Trophoblast cell (in vitro differentiated cells and primary cell): ENCODE results near the gene NRP2.

Source experiments
- DNase-seq, 2 donors: peaks; one replicate each; pipeline ENCODE4 v3.0.0-alpha.2; 2016
- H2AFZ ChIP-seq: 2 replicates; pipeline ENCODE4 v1.6.1; 2013; ENCODE audit warnings: low read length, moderate library complexity, mild to moderate bottlenecking; ENCODE audit not compliant: insufficient read depth, poor library complexity
- H2AK5ac ChIP-seq: 2 replicates; pipeline ENCODE4 v1.6.1; 2013; ENCODE audit warnings: mild to moderate bottlenecking, low read length
- H2BK120ac ChIP-seq: 2 replicates; pipeline ENCODE4 v1.6.1; 2013; ENCODE audit warnings: low read length, mild to moderate bottlenecking, moderate library complexity; ENCODE audit not compliant: insufficient read depth, poor library complexity
- H2BK12ac ChIP-seq: 2 replicates; pipeline ENCODE4 v1.6.1; 2013; ENCODE audit warnings: mild to moderate bottlenecking, low read length, moderate library complexity
- H2BK5ac ChIP-seq: 2 replicates; pipeline ENCODE4 v1.6.1; 2013; ENCODE audit warnings: low read length, low read depth, moderate library complexity, mild to moderate bottlenecking; ENCODE audit not compliant: poor library complexity
- H3K14ac ChIP-seq: 2 replicates; pipeline ENCODE4 v1.6.1; 2013; ENCODE audit warnings: mild to moderate bottlenecking, low read length
- H3K18ac ChIP-seq: 2 replicates; pipeline ENCODE4 v1.6.1; 2013; ENCODE audit warnings: mild to moderate bottlenecking, low read length
- H3K23ac ChIP-seq: 2 replicates; pipeline ENCODE4 v1.6.1; 2013; ENCODE audit warnings: low read length
- H3K27ac ChIP-seq: 2 replicates; pipeline ENCODE4 v1.5.1; 2013; ENCODE audit warnings: low read depth, mild to moderate bottlenecking, inconsistent platforms, low read length, moderate library complexity
- H3K27me3 ChIP-seq: 2 replicates; pipeline ENCODE4 v1.6.1; 2013; ENCODE audit warnings: inconsistent platforms, mild to moderate bottlenecking, low read length, moderate library complexity; ENCODE audit not compliant: insufficient read depth
- H3K36me3 ChIP-seq, 2 experiments: 1 replicate in 1 of 2; 2 replicates in 1 of 2; pipeline ENCODE4 v1.6.1; 2013; ENCODE audit warnings: low read length in 2 of 2, mild to moderate bottlenecking in 2 of 2, moderate library complexity in 1 of 2; ENCODE audit not compliant: insufficient read depth in 2 of 2, control insufficient read depth in 1 of 2
- H3K4ac ChIP-seq: 2 replicates; pipeline ENCODE4 v1.6.1; 2013; ENCODE audit warnings: low read depth, mild to moderate bottlenecking, low read length, moderate library complexity
- H3K4me1 ChIP-seq, 2 experiments: 1 replicate in 1 of 2; 2 replicates in 1 of 2; pipeline ENCODE4 v1.6.1; 2013; ENCODE audit warnings: low read length in 2 of 2, mild to moderate bottlenecking in 2 of 2, moderate library complexity in 1 of 2; ENCODE audit not compliant: insufficient read depth in 2 of 2, control insufficient read depth in 1 of 2
- H3K4me2 ChIP-seq: 2 replicates; pipeline ENCODE4 v1.6.1; 2013; ENCODE audit warnings: inconsistent platforms, mild to moderate bottlenecking, low read length, moderate library complexity
- H3K4me3 ChIP-seq: 2 replicates; pipeline ENCODE4 v1.5.1; 2013; ENCODE audit warnings: mild to moderate bottlenecking, low read depth, low read length, inconsistent platforms
- H3K79me1 ChIP-seq: one replicate; pipeline ENCODE4 v1.6.1; 2013; ENCODE audit warnings: low read length
- H3K79me2 ChIP-seq: 2 replicates; pipeline ENCODE4 v1.6.1; 2013; ENCODE audit warnings: low read length, mild to moderate bottlenecking; ENCODE audit not compliant: control insufficient read depth, insufficient read depth, poor library complexity
- H3K9ac ChIP-seq: 2 replicates; pipeline ENCODE4 v1.6.1; 2013; ENCODE audit warnings: mild to moderate bottlenecking, low read length
- H3K9me3 ChIP-seq: 2 replicates; pipeline ENCODE4 v1.6.1; 2013; ENCODE audit warnings: low read depth, mild to moderate bottlenecking, control low read depth, inconsistent platforms, low read length; ENCODE audit not compliant: insufficient read depth
- H4K12ac ChIP-seq: 2 replicates; pipeline ENCODE4 v1.6.1; 2013; ENCODE audit warnings: low read depth, mild to moderate bottlenecking, low read length, moderate library complexity
- H4K8ac ChIP-seq: 2 replicates; pipeline ENCODE4 v1.6.1; 2013; ENCODE audit warnings: low read depth, mild to moderate bottlenecking, low read length, moderate library complexity
- H4K91ac ChIP-seq: one replicate; pipeline ENCODE4 v1.6.1; 2013; ENCODE audit warnings: low read depth, mild to moderate bottlenecking, low read length, moderate library complexity
- WGBS: extraction: QIAGEN DNeasy Blood & Tissue Kit; methylation state at CpG from one replicate; pipeline ENCODE4 v1.1.7; 2013; ENCODE audit warnings: missing lambda C conversion rate; ENCODE audit not compliant: insufficient read length, insufficient coverage; ENCODE audit errors: extremely low coverage; 5-methylcytosine and 5-hydroxymethylcytosine counted together

Gene NRP2

DNA sequence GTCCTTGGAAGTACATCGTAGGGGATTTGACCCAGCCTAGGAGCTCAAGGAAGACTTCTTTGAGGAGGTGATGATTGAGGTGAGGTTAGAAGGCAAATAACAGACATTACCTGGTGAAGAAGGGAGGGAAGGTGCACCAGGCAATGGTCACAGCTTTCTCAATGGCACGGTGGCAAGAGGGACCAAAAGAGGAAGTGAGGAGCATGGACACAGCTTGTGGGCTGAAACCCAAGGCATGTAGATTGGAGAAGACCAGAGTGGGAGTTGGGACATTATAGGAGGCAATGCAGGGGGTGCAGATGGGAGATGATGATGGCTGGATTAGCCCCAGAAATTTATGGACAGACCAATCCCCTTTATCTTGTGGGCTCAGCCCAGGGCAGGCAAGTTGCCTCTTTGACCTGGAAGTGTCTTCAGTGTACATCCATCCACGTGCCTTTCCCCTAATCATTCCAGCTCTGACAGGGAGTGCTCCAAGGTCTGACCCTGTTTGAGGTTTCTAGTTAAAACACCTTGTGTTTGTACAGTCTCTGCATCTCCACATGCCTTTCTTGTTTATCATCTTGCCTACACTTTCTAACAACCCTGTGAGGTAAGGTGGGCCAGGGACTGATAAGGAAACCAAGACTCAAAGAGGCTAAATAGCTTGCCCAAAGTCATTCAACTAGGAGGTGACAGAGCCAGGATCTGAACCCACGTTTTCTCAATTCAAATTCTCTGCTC lies 59.1 kb downstream of the NRP2 start:
- no peak overlapping the region for H3K23ac ChIP-seq
- H3K18ac ChIP-seq = no peak overlapping the region
- no peak overlapping the region for H2BK12ac ChIP-seq
- H2BK5ac ChIP-seq = no peak overlapping the region
- H3K4me1 ChIP-seq = no peaks in the 10 kb centered on the region
- H3K9ac ChIP-seq = no peak overlapping the region
- no peaks in the 10 kb centered on the region for H3K79me1 ChIP-seq
- H4K91ac ChIP-seq = no peak overlapping the region
- H3K36me3 ChIP-seq = peaks cover 26 to 53% of the 10 kb centered on the region in 2 experiments
- H3K79me2 ChIP-seq = no peaks in the 10 kb centered on the region
- no peak overlapping the region for H2AK5ac ChIP-seq
- DNase-seq = no peak
- H2BK120ac ChIP-seq = no peak overlapping the region
- no peak overlapping the region for H4K12ac ChIP-seq
- no peaks in the 10 kb centered on the region for H3K27me3 ChIP-seq
- no CpG with 5 or more reads among the region's 4 CpGs for WGBS
- H3K27ac ChIP-seq = no peak overlapping the region
- no peak overlapping the region for H3K4me2 ChIP-seq
- no peak overlapping the region for H4K8ac ChIP-seq
- no peak overlapping the region for H3K4ac ChIP-seq
- H3K14ac ChIP-seq = no peak overlapping the region
- peaks cover under 1% of the 10 kb centered on the region for H3K9me3 ChIP-seq
- H3K4me3 ChIP-seq = no peak overlapping the region
- H2AFZ ChIP-seq = no peak overlapping the region

- no CpG with 5 or more reads among the region's 11 CpGs for WGBS
- H3K18ac ChIP-seq = no peak overlapping the region
- H3K14ac ChIP-seq = no peak overlapping the region
Measured at GRCh38 chr2:205743137-205743536, 60.8 kb downstream of the NRP2 start.

DNA sequence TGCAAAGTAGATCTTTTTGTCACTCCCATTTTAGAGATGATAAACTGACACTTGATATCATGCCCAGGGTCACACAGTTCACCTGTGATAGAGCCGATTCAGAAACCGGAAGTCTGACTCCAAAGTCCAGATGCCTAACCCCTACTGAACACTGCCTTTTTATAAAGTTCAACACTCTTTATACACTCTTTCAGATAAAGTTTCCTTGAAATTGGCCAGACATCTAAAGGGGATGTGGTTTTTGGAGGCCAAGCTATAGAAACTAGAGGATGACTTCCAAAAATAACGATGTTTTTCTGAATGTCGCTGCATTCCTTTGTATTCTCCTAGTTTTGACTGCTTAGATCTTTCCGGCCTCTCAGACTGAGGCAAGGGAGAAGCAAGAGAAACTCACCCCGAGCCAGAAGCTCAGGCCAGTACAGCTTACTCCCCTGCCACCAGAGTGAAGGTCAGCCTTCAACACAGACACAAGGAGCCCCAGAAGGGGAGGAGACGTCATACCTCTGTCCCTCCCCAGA lies 61.8 kb downstream of the NRP2 start:
- Histone ChIP-seq H3K4me3 (no peak overlapping the region), H3K79me1 (no peaks in the 10 kb centered on the region), H3K4me1 (no peaks in the 10 kb centered on the region), H2AK5ac (no peak overlapping the region), H3K18ac (no peak overlapping the region), H3K23ac (no peak overlapping the region), H4K91ac (no peak overlapping the region), H3K4ac (no peak overlapping the region), H2BK12ac (no peak overlapping the region), H2BK120ac (no peak overlapping the region), H3K9ac (no peak overlapping the region), H2BK5ac (no peak overlapping the region), H3K9me3 (peaks cover 1% of the 10 kb centered on the region), H3K4me2 (no peak overlapping the region), H3K27me3 (no peaks in the 10 kb centered on the region), H4K8ac (no peak overlapping the region), H3K14ac (no peak overlapping the region), H4K12ac (no peak overlapping the region), H3K27ac (no peak overlapping the region), H3K36me3 (peaks cover 30 to 52% of the 10 kb centered on the region in 2 experiments), H3K79me2 (no peaks in the 10 kb centered on the region), H2AFZ (no peak overlapping the region)
- DNase-seq = no peak
- no CpG with 5 or more reads among the region's 7 CpGs for WGBS

More at GRCh38 chr2:205743137-205743536, 60.8 kb downstream of the NRP2 start:
- H3K9me3 ChIP-seq = peaks cover 1% of the 10 kb centered on the region
- no peak overlapping the region for H3K23ac ChIP-seq
- no peak overlapping the region for H4K8ac ChIP-seq
- no peak for DNase-seq
- H2BK120ac ChIP-seq = no peak overlapping the region
- no peaks in the 10 kb centered on the region for H3K4me1 ChIP-seq
- no peak overlapping the region for H3K9ac ChIP-seq
- H3K36me3 ChIP-seq = peaks cover 28 to 58% of the 10 kb centered on the region in 2 experiments
- no peaks in the 10 kb centered on the region for H3K27me3 ChIP-seq
- no peak overlapping the region for H2BK12ac ChIP-seq
- no peak overlapping the region for H4K91ac ChIP-seq
- no peak overlapping the region for H2AK5ac ChIP-seq
- no peak overlapping the region for H3K4me2 ChIP-seq
- H2AFZ ChIP-seq = no peak overlapping the region
- H3K79me1 ChIP-seq = no peaks in the 10 kb centered on the region
- H3K79me2 ChIP-seq = no peaks in the 10 kb centered on the region
- no peak overlapping the region for H3K4me3 ChIP-seq
- H2BK5ac ChIP-seq = no peak overlapping the region
- no peak overlapping the region for H3K27ac ChIP-seq
- H4K12ac ChIP-seq = no peak overlapping the region
- no peak overlapping the region for H3K4ac ChIP-seq

GRCh38 chr2:205745661-205746419 lies 63.5 kb downstream of the NRP2 start:
- Histone ChIP-seq H3K36me3 (peaks cover 34 to 54% of the 10 kb centered on the region in 2 experiments), H4K91ac (no peak overlapping the region), H3K27ac (no peak overlapping the region), H2AK5ac (no peak overlapping the region), H4K8ac (no peak overlapping the region), H3K9ac (no peak overlapping the region), H3K79me2 (no peaks in the 10 kb centered on the region), H3K4me2 (no peak overlapping the region), H4K12ac (no peak overlapping the region), H2BK12ac (no peak overlapping the region), H3K4me1 (no peaks in the 10 kb centered on the region), H3K4me3 (no peak overlapping the region), H3K23ac (no peak overlapping the region), H3K79me1 (no peaks in the 10 kb centered on the region), H3K4ac (no peak overlapping the region), H2BK120ac (no peak overlapping the region), H2BK5ac (no peak overlapping the region), H2AFZ (no peak overlapping the region), H3K27me3 (no peaks in the 10 kb centered on the region), H3K9me3 (peaks cover 1% of the 10 kb centered on the region), H3K14ac (no peak overlapping the region), H3K18ac (no peak overlapping the region)
- DNase-seq = no peak
- no CpG with 5 or more reads among the region's 14 CpGs for WGBS
